IMR-90 (cell line): Measurements from ENCODE around the gene SF3B1. TPM values are rescaled to one million over a fixed set of nuclear protein-coding genes. Genes with fewer than 3 reads are reported as not detected.

Experiments
- ATAC-seq: fragments of 200-7000 bp; cut with Tn5 transposase; 2 replicates; pipeline ENCODE4 v1.9.1; 2020; ENCODE audit warnings: low read depth, mild to moderate bottlenecking, moderate library complexity
- BruUV-seq: library from RNA; stranded (reverse); fragments of 400-500 nt; replicated peaks from 2 replicates; lab custom pipeline; 2021; lab: Mats Ljungman, UMichigan
- CTCF ChIA-PET: fragments of 300-600 bp; formaldehyde crosslinking; extraction: SDS; loops from one replicate; lab custom pipeline; 2021; ENCODE audit warnings: antibody characterized with exemption; lab: Yijun Ruan, JAX
- POLR2A ChIA-PET: fragments of 300-600 bp; sonication (Branson Sonifier 250); formaldehyde crosslinking; loops from one replicate; lab custom pipeline; 2022; ENCODE audit warnings: antibody characterized with exemption; ENCODE audit not compliant: unreplicated experiment; lab: Charles Lee
- DNase-seq: peaks from one replicate; pipeline ENCODE4 v3.0.0; 2013
- H2AFZ ChIP-seq: replicated peaks from 2 replicates; pipeline ENCODE3; 2013; ENCODE audit warnings: low read length, mild to moderate bottlenecking; ENCODE audit not compliant: poor library complexity
- H2AK5ac ChIP-seq: 2 replicates; pipeline ENCODE4 v1.6.1; 2013; ENCODE audit warnings: low read depth, low read length, inconsistent platforms
- H2AK9ac ChIP-seq: replicated peaks from 2 replicates; pipeline ENCODE3; 2013; ENCODE audit warnings: mild to moderate bottlenecking, low read depth, low read length, moderate library complexity; ENCODE audit not compliant: poor library complexity
- H2BK120ac ChIP-seq: 2 replicates; pipeline ENCODE4 v1.6.1; 2013; ENCODE audit warnings: low read depth, low read length, inconsistent platforms
- H2BK15ac ChIP-seq: 3 replicates; pipeline ENCODE4 v1.6.1; 2013; ENCODE audit warnings: low read depth, low read length, inconsistent platforms
- H2BK20ac ChIP-seq: 2 replicates; pipeline ENCODE4 v1.6.1; 2013; ENCODE audit warnings: low read depth, mild to moderate bottlenecking, inconsistent platforms, low read length, moderate library complexity
- H2BK5ac ChIP-seq: 2 replicates; pipeline ENCODE4 v1.6.1; 2013; ENCODE audit warnings: mild to moderate bottlenecking, low read depth, low read length, inconsistent platforms; ENCODE audit not compliant: poor library complexity, severe bottlenecking
- H3K14ac ChIP-seq: replicated peaks from 2 replicates; pipeline ENCODE4 v1.6.1; 2013; ENCODE audit warnings: low read depth, low read length, inconsistent platforms
- H3K18ac ChIP-seq: 2 replicates; pipeline ENCODE4 v1.6.1; 2013; ENCODE audit warnings: low read depth, low read length, control low read depth
- H3K23ac ChIP-seq: 2 replicates; pipeline ENCODE4 v1.6.1; 2013; ENCODE audit warnings: low read depth, low read length, inconsistent platforms
- H3K27ac ChIP-seq: 2 replicates; pipeline ENCODE4 v1.5.1; 2013; ENCODE audit warnings: mild to moderate bottlenecking, control low read depth, low read length; ENCODE audit not compliant: insufficient read depth
- H3K27me3 ChIP-seq: 2 replicates; pipeline ENCODE4 v1.6.1; 2013; ENCODE audit warnings: low read length; ENCODE audit not compliant: control insufficient read depth, insufficient read depth
- H3K36me3 ChIP-seq: 2 replicates; pipeline ENCODE4 v1.6.1; 2013; ENCODE audit warnings: low read length, mixed read lengths; ENCODE audit not compliant: control insufficient read depth, insufficient read depth
- H3K4ac ChIP-seq: 2 replicates; pipeline ENCODE4 v1.6.1; 2013; ENCODE audit warnings: low read depth, low read length, inconsistent platforms
- H3K4me1 ChIP-seq: 2 replicates; pipeline ENCODE4 v1.6.1; 2013; ENCODE audit warnings: low read length, mixed read lengths; ENCODE audit not compliant: control insufficient read depth, insufficient read depth
- H3K4me2 ChIP-seq: 2 replicates; pipeline ENCODE4 v1.6.1; 2013; ENCODE audit warnings: low read depth, mild to moderate bottlenecking, control low read depth, low read length, moderate library complexity
- H3K4me3 ChIP-seq: 2 replicates; pipeline ENCODE4 v1.5.1; 2013; ENCODE audit warnings: low read depth, mild to moderate bottlenecking, control low read depth, low read length, moderate library complexity; ENCODE audit not compliant: insufficient read depth
- H3K56ac ChIP-seq: 2 replicates; pipeline ENCODE4 v1.6.1; 2013; ENCODE audit warnings: low read length, inconsistent platforms; ENCODE audit not compliant: insufficient read depth; ENCODE audit errors: extremely low read depth
- H3K79me1 ChIP-seq, 2 experiments: 2 replicates each; pipeline ENCODE4 v1.6.1; 2013; ENCODE audit warnings: low read length in 2 of 2, inconsistent platforms in 1 of 2, low read depth in 1 of 2
- H3K9ac ChIP-seq: 2 replicates; pipeline ENCODE4 v1.6.1; 2013; ENCODE audit warnings: low read depth, low read length, control low read depth
- H3K9me1 ChIP-seq: 2 replicates; pipeline ENCODE4 v1.6.1; 2013; ENCODE audit warnings: low read length, inconsistent platforms; ENCODE audit not compliant: insufficient read depth
- H3K9me3 ChIP-seq: 2 replicates; pipeline ENCODE4 v1.6.1; 2013; ENCODE audit warnings: low read length; ENCODE audit not compliant: control insufficient read depth, insufficient read depth
- H4K20me1 ChIP-seq: 2 replicates; pipeline ENCODE4 v1.6.1; 2013; ENCODE audit warnings: low read length, inconsistent platforms; ENCODE audit not compliant: insufficient read depth
- H4K5ac ChIP-seq: 2 replicates; pipeline ENCODE4 v1.6.1; 2013; ENCODE audit warnings: mild to moderate bottlenecking, low read depth, low read length, control low read depth
- H4K8ac ChIP-seq, 2 experiments: 2 replicates each; pipeline ENCODE4 v1.6.1; 2013; ENCODE audit warnings: low read depth in 2 of 2, low read length in 2 of 2, control low read depth in 1 of 2, inconsistent platforms in 1 of 2
- H4K91ac ChIP-seq: 2 replicates; pipeline ENCODE4 v1.6.1; 2013; ENCODE audit warnings: low read depth, low read length, inconsistent platforms; ENCODE audit not compliant: insufficient read depth
- CHD1 ChIP-seq: IDR thresholded peaks from 2 replicates; pipeline ENCODE4 v1.6.1; 2012; ENCODE audit warnings: low read depth, low read length, improper control_type of control experiment
- FOS ChIP-seq: fragments of 150-350 bp; IDR thresholded peaks from 2 replicates; pipeline ENCODE4 v1.6.1; 2016; ENCODE audit warnings: low read depth, low read length
- WGBS, 2 experiments: methylation state at CpG; one replicate each; pipeline versions ENCODE4 v1.1.5 to v1.1.7; 2013; ENCODE audit warnings: missing lambda C conversion rate in 2 of 2; ENCODE audit not compliant: insufficient read length in 1 of 2; ENCODE audit errors: extremely low coverage in 2 of 2; 5-methylcytosine and 5-hydroxymethylcytosine counted together
- dilution Hi-C: fragments of 300-500 bp; cut with HindIII; formaldehyde crosslinking; loops from one replicate; pipeline ENCODE4 v1.14.3; 2018; ENCODE audit warnings: low sequenced_read_pairs; ENCODE audit not compliant: unreplicated experiment
- in situ Hi-C: fragments of 300-500 bp; cut with MboI; formaldehyde crosslinking; loops from 3 replicates; pipeline ENCODE4 v1.14.3; 2019; ENCODE audit warnings: low sequenced_read_pairs, inconsistent platforms, mixed read lengths
- intact Hi-C: fragments of 100-400 bp; cut with micrococcal nuclease; formaldehyde crosslinking; loops from 2 replicates; pipeline ENCODE4 v1.10.0; 2022
- polyA plus RNA-seq, 3 experiments: library from polyadenylated mRNA; depleted of rRNA; stranded (reverse); fragments of >200 nt; gene quantifications; 2 replicates each; pipeline ENCODE4 v1.2.3, GENCODE V29; 2012; ENCODE audit warnings: low replicate concordance in 1 of 3
- total RNA-seq: library from RNA; depleted of rRNA; stranded (reverse); fragments of >200 nt; gene quantifications from 2 replicates; pipeline ENCODE4 v1.2.3, GENCODE V29; 2012

Gene SF3B1
- total and polyA plus RNA-seq, 2 of the 4 experiments (the other 2 are of a cell fraction), result 326 to 942 TPM

- Histone ChIP-seq H3K27me3 (no peaks in the 10 kb centered on the region), H3K9ac (no peak overlapping the region), H3K56ac (no peak overlapping the region), H3K4me2 (peak overlapping the region; percentile 21; the same call in 1 of the 2 replicates), H3K9me3 (no peaks in the 10 kb centered on the region), H2AK9ac (no peak overlapping the region), H3K9me1 (peaks cover 9% of the 10 kb centered on the region), H4K20me1 (peaks cover 69% of the 10 kb centered on the region), H2BK5ac (no peak overlapping the region), H3K23ac (peak overlapping the region; percentile 11; the same call in 1 of the 2 replicates), H2BK120ac (no peak overlapping the region), H3K4ac (no peak overlapping the region), H2BK20ac (no peak overlapping the region), H3K27ac (no peak overlapping the region), H3K36me3 (peaks cover 8% of the 10 kb centered on the region; the same call in 1 of the 2 replicates), H2AK5ac (no peak overlapping the region), H3K4me1 (peaks cover 7% of the 10 kb centered on the region), H3K79me1 (peaks cover 6 to 14% of the 10 kb centered on the region in 2 experiments), H4K5ac (no peak overlapping the region), H3K18ac (no peak overlapping the region), H2BK15ac (no peak overlapping the region), H4K8ac (no peak overlapping the region), H2AFZ (no peak overlapping the region), H3K14ac (no peak overlapping the region), H4K91ac (no peak overlapping the region), H3K4me3 (no peak overlapping the region)
- intact Hi-C loops (loop anchor here (10.0 kb wide), 1 partner anchor 273 kb away; the partner anchor contains the start of gene MARS2), dilution Hi-C loops (no loop called here), in situ Hi-C loops (no loop called here)
- ATAC-seq (no peak), DNase-seq (no peak)
- whole genome bisulfite sequencing, 2 experiments, result 100% methylated on average over 1 of the region's 6 CpGs; no CpG with 5 or more reads in 1 of the 2 experiments
- TF ChIP-seq FOS, result no peak
- no peak for TF ChIP-seq CHD1
- ChIA-PET POLR2A (no interaction called here), CTCF (no interaction called here)
- BruUV-seq, result no TSS peak
These were observed 3.0 kb downstream of the SF3B1 start for GRCh38 chr2:197431858-197432257.
